ENCODE measurements around the gene MCF2L.

The MCF2L gene

GRCh38 chr13:113082198-113083021, 113.4 kb downstream of the MCF2L start:
- DNase-seq (ENCODE audit: low read depth in 2 of 2), result no peak

- DNase-seq (ENCODE audit: low read depth in 2 of 2), result no peak
Measured at GRCh38 chr13:113083022-113083373, 114.0 kb downstream of the MCF2L start.

- DNase-seq (ENCODE audit: low read depth in 2 of 2), result no peak
Measured at GRCh38 chr13:113083402-113084061, 114.5 kb downstream of the MCF2L start.

- no peak for DNase-seq (ENCODE audit: low read depth in 2 of 2)
Measured at GRCh38 chr13:113084094-113084942, 115.3 kb downstream of the MCF2L start.

GRCh38 chr13:113084943-113085540, 116.0 kb downstream of the MCF2L start:
- no peak for DNase-seq (ENCODE audit: low read depth in 2 of 2)

- DNase-seq (ENCODE audit: low read depth in 2 of 2), result no peak
Measured at GRCh38 chr13:113086031-113086750, 117.2 kb downstream of the MCF2L start.

- DNase-seq (ENCODE audit: low read depth in 2 of 2), result no peak
Measured at GRCh38 chr13:113086991-113087922, 118.2 kb downstream of the MCF2L start.

- no peak for DNase-seq (ENCODE audit: low read depth in 2 of 2)
Measured at GRCh38 chr13:113087923-113088690, 119.1 kb downstream of the MCF2L start.

- no peak for DNase-seq (ENCODE audit: low read depth in 2 of 2)
Measured at GRCh38 chr13:113088691-113089020, 119.6 kb downstream of the MCF2L start.

- no peak for DNase-seq (ENCODE audit: low read depth in 2 of 2)
Measured at GRCh38 chr13:113089693-113090414, 120.8 kb downstream of the MCF2L start.

GRCh38 chr13:113090415-113090770, 121.4 kb downstream of the MCF2L start:
- DNase-seq (ENCODE audit: low read depth in 2 of 2), result no peak

- DNase-seq (ENCODE audit: low read depth in 2 of 2), result no peak
Measured at GRCh38 chr13:113090806-113091205, 121.8 kb downstream of the MCF2L start.

- no peak for DNase-seq (ENCODE audit: low read depth in 2 of 2)
Measured at GRCh38 chr13:113091211-113091771, 122.3 kb downstream of the MCF2L start.

GRCh38 chr13:113091891-113092775, 123.1 kb downstream of the MCF2L start:
- no peak for DNase-seq (ENCODE audit: low read depth in 2 of 2)

- DNase-seq (ENCODE audit: low read depth in 2 of 2), result no peak
Measured at GRCh38 chr13:113092776-113093579, 124.0 kb downstream of the MCF2L start.

GRCh38 chr13:113093580-113094409, 124.8 kb downstream of the MCF2L start:
- no peak for DNase-seq (ENCODE audit: low read depth in 2 of 2)
